ENCODE results near the gene OIT3. TPM values are rescaled to one million over a fixed set of nuclear protein-coding genes. Genes with fewer than 3 reads are reported as not detected.

The OIT3 gene
- total RNA-seq, 2 donors from 2014 or later, result 0.15 to 0.19 TPM

GRCh38 chr10:72948762-72949161, 55.2 kb downstream of the OIT3 start:
- no peaks in the 10 kb centered on the region for H3K4me1 ChIP-seq
- no peaks in the 10 kb centered on the region for H3K9me3 ChIP-seq
- H3K27me3 ChIP-seq, result no peaks in the 10 kb centered on the region
- H3K27ac ChIP-seq, result no peak overlapping the region
- no peak overlapping the region for H3K9ac ChIP-seq (ENCODE audit: low read depth in 2 of 2, low read length in 2 of 2)
- intact Hi-C loops (cut with DNase I), result no loop called here
- no peaks in the 10 kb centered on the region for H3K36me3 ChIP-seq
- DNase-seq, result peak; percentile 25
- no peak for TF ChIP-seq CTCF (IDR thresholded peaks at IDR 0.05)
- no peak overlapping the region for H3K4me3 ChIP-seq

- TF ChIP-seq CTCF (IDR thresholded peaks at IDR 0.05), result no peak
- H3K4me3 ChIP-seq, result no peak overlapping the region
- no peak overlapping the region for H3K9ac ChIP-seq (ENCODE audit: low read depth in 2 of 2, low read length in 2 of 2)
- DNase-seq, result no peak
- intact Hi-C loops (cut with DNase I), result no loop called here
- no peaks in the 10 kb centered on the region for H3K36me3 ChIP-seq
- H3K9me3 ChIP-seq, result no peaks in the 10 kb centered on the region
- no peaks in the 10 kb centered on the region for H3K27me3 ChIP-seq
- no peak overlapping the region for H3K27ac ChIP-seq
- H3K4me1 ChIP-seq, result no peaks in the 10 kb centered on the region
These were observed 58.2 kb downstream of the OIT3 start for GRCh38 chr10:72951760-72952159.

GRCh38 chr10:72952189-72952588, 58.6 kb downstream of the OIT3 start:
- DNase-seq, result no peak
- no peaks in the 10 kb centered on the region for H3K27me3 ChIP-seq
- no peak overlapping the region for H3K27ac ChIP-seq
- intact Hi-C loops (cut with DNase I), result no loop called here
- no peaks in the 10 kb centered on the region for H3K4me1 ChIP-seq
- H3K36me3 ChIP-seq, result no peaks in the 10 kb centered on the region
- H3K9ac ChIP-seq (ENCODE audit: low read depth in 2 of 2, low read length in 2 of 2), result no peak overlapping the region
- H3K4me3 ChIP-seq, result no peak overlapping the region
- no peaks in the 10 kb centered on the region for H3K9me3 ChIP-seq
- no peak for TF ChIP-seq CTCF (IDR thresholded peaks at IDR 0.05)

GRCh38 chr10:72952642-72953158, 59.2 kb downstream of the OIT3 start:
- no peak overlapping the region for H3K27ac ChIP-seq
- H3K4me3 ChIP-seq, result no peak overlapping the region

GRCh38 chr10:72953687-72954086, 60.1 kb downstream of the OIT3 start:
- H3K4me1 ChIP-seq, result no peaks in the 10 kb centered on the region
- intact Hi-C loops (cut with DNase I), result no loop called here
- DNase-seq, result no peak
- no peak overlapping the region for H3K27ac ChIP-seq
- H3K27me3 ChIP-seq, result no peaks in the 10 kb centered on the region
- H3K4me3 ChIP-seq, result no peak overlapping the region
- no peaks in the 10 kb centered on the region for H3K9me3 ChIP-seq
- TF ChIP-seq CTCF (IDR thresholded peaks at IDR 0.05), result no peak
- no peak overlapping the region for H3K9ac ChIP-seq (ENCODE audit: low read depth in 2 of 2, low read length in 2 of 2)
- no peaks in the 10 kb centered on the region for H3K36me3 ChIP-seq

More at GRCh38 chr10:72952642-72953158, 59.2 kb downstream of the OIT3 start:
- Histone ChIP-seq H3K36me3 (no peaks in the 10 kb centered on the region), H3K27me3 (no peaks in the 10 kb centered on the region), H3K9me3 (no peaks in the 10 kb centered on the region), H3K4me1 (no peaks in the 10 kb centered on the region), H3K9ac (ENCODE audit: low read depth in 2 of 2, low read length in 2 of 2) (no peak overlapping the region)
- no peak for DNase-seq
- intact Hi-C loops (cut with DNase I), result no loop called here
- no peak for TF ChIP-seq CTCF (IDR thresholded peaks at IDR 0.05)
